Keratinocyte (primary cell): ENCODE results near the gene CCDC3. TPM values are rescaled to one million over a fixed set of nuclear protein-coding genes. Genes with fewer than 3 reads are reported as not detected.

Experiments
- DNase-seq: peaks from one replicate; pipeline ENCODE4 v3.0.0-alpha.2; 2011; ENCODE audit warnings: low read depth, missing footprints, low spot score
- FAIRE-seq: peaks from 2 replicates; lab custom pipeline; 2011; peaks lifted over from hg19 to GRCh38; lab: Jason Lieb, UNC
- H2AFZ ChIP-seq: 2 replicates; pipeline ENCODE4 v1.6.0; 2012; ENCODE audit warnings: low read length, control low read depth, inconsistent platforms; ENCODE audit not compliant: control insufficient read depth
- H3K27ac ChIP-seq: 2 replicates; pipeline ENCODE4 v1.5.1; 2011; ENCODE audit warnings: low read length; ENCODE audit not compliant: control insufficient read depth, insufficient read depth
- H3K27me3 ChIP-seq: 3 replicates; pipeline ENCODE4 v1.6.0; 2011; ENCODE audit warnings: low read length; ENCODE audit not compliant: control insufficient read depth, insufficient read depth; ENCODE audit errors: extremely low read depth
- H3K36me3 ChIP-seq, 2 experiments: 2 replicates in 1 of 2; 3 replicates in 1 of 2; pipeline ENCODE4 v1.5.1; 2011; ENCODE audit warnings: low read length in 2 of 2, mild to moderate bottlenecking in 1 of 2; ENCODE audit not compliant: control insufficient read depth in 2 of 2, insufficient read depth in 2 of 2; ENCODE audit errors: extremely low read depth in 1 of 2
- H3K4me1 ChIP-seq: 3 replicates; pipeline ENCODE4 v1.5.1; 2011; ENCODE audit warnings: low read length; ENCODE audit not compliant: control insufficient read depth, insufficient read depth; ENCODE audit errors: extremely low read depth
- H3K4me2 ChIP-seq: 3 replicates; pipeline ENCODE4 v1.6.0; 2011; ENCODE audit warnings: low read depth, low read length; ENCODE audit not compliant: control insufficient read depth, insufficient read depth; ENCODE audit errors: extremely low read depth
- H3K4me3 ChIP-seq, 3 experiments: fragments of 200-600 bp in 1 of 3; sonication (generic) in 1 of 3; 2 replicates in 2 of 3; 3 replicates in 1 of 3; pipeline ENCODE4 v1.5.1; 2011 to 2016; ENCODE audit warnings: low read length in 3 of 3, mild to moderate bottlenecking in 3 of 3, control low read depth in 2 of 3, inconsistent platforms in 1 of 3, low read depth in 1 of 3, mixed read lengths in 1 of 3, mixed run types in 1 of 3, moderate library complexity in 1 of 3; ENCODE audit not compliant: control insufficient read depth in 2 of 3, insufficient read depth in 2 of 3; ENCODE audit errors: extremely low read depth in 1 of 3
- H3K79me2 ChIP-seq: 2 replicates; pipeline ENCODE4 v1.6.0; 2012; ENCODE audit warnings: low read length; ENCODE audit not compliant: control insufficient read depth, insufficient read depth
- H3K9ac ChIP-seq: 3 replicates; pipeline ENCODE4 v1.6.0; 2011; ENCODE audit warnings: low read length; ENCODE audit not compliant: control insufficient read depth, insufficient read depth; ENCODE audit errors: extremely low read depth
- H3K9me1 ChIP-seq: 3 replicates; pipeline ENCODE4 v1.6.0; 2011; ENCODE audit warnings: low read length; ENCODE audit not compliant: control insufficient read depth, insufficient read depth; ENCODE audit errors: extremely low read depth
- H3K9me3 ChIP-seq: 2 replicates; pipeline ENCODE4 v1.5.1; 2012; ENCODE audit warnings: low read depth, low read length; ENCODE audit not compliant: control insufficient read depth
- H4K20me1 ChIP-seq: 3 replicates; pipeline ENCODE4 v1.6.0; 2011; ENCODE audit warnings: low read length; ENCODE audit not compliant: control insufficient read depth, insufficient read depth; ENCODE audit errors: extremely low read depth
- EZH2 ChIP-seq: IDR thresholded peaks from one replicate; pipeline ENCODE4 v1.6.1; 2012; ENCODE audit warnings: inconsistent platforms, mild to moderate bottlenecking, low read length, moderate library complexity
- dilution Hi-C: fragments of 300-500 bp; cut with MboI; formaldehyde crosslinking; loops from one replicate; pipeline ENCODE4 v1.7.0; 2020; ENCODE audit warnings: low sequenced_read_pairs; ENCODE audit not compliant: extremely low pct_ligation_motif_present
- polyA plus RNA-seq, 5 experiments: library from polyadenylated mRNA; depleted of rRNA in 3 of 5; stranded (reverse) in 3 of 5; stranded (forward) in 1 of 5; unstranded in 1 of 5; fragments of >200 nt; gene quantifications; 1 replicate in 1 of 5; 2 replicates in 3 of 5; 3 replicates in 1 of 5; pipeline versions ENCODE4 v1.2.1 to v1.2.3, GENCODE V29; 2011 to 2012; ENCODE audit warnings: missing spikeins in 2 of 5, low read depth in 1 of 5, low replicate concordance in 1 of 5
- TF ChIP-seq, protein P1 (sequence below), 3 experiments: IDR thresholded peaks in 1 of 3; conservative IDR thresholded peaks in 1 of 3; optimal IDR thresholded peaks in 1 of 3; 2 replicates in 2 of 3; 3 replicates in 1 of 3; pipeline versions ENCODE3 to v1.5.1; 2011; ENCODE audit warnings: low read length in 3 of 3, mild to moderate bottlenecking in 3 of 3, moderate library complexity in 2 of 3, control low read depth in 1 of 3, inconsistent platforms in 1 of 3; ENCODE audit not compliant: insufficient read depth in 2 of 3; ENCODE audit errors: extremely low read depth in 1 of 3

Gene CCDC3
- polyA plus RNA-seq, 1 donor (not counting 4 experiments of a cell fraction or from before 2014, with no cell fraction given): 0.39 TPM

DNA sequence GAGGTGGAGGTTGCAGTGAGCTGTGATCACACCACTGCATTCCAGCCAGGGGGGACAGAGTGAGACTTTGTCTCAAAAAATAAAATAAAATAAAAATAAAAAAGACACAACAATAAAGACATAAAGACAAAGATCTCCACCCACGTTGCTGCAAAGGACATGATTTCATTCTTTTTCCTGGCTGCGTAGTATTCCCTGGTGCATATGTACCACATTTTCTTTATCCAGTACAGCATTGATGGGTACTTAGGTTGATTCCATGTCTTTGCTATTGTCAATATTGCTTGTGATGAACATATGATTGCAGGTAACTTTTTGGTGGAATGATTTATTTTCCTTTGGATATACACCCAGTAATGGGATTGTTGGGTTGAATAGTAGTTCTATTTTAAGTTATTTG lies 42.0 kb upstream of the CCDC3 start:
- no peak for FAIRE-seq
- no peaks in the 10 kb centered on the region for H3K4me1 ChIP-seq
- dilution Hi-C loops: no loop called here

DNA sequence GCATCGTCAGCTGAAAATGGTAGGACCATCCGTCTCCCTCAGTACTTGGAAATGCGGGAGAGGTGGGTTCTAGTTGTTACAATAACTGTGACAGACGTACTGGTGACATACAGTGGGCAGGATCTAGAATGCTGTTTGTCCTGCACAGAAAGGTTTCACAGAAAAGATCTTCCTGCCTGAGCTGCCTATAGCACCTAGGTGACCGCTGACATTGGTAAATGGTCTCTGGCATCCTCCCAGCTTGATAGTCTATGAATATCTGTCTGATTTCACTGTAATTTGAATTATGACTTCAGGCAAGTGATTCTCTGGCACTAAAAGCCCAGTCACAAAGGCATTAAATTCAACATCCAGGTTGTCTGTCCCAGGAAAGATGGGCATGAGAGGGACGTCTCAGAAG lies 38.2 kb upstream of the CCDC3 start:
- TF ChIP-seq, protein P1, sequence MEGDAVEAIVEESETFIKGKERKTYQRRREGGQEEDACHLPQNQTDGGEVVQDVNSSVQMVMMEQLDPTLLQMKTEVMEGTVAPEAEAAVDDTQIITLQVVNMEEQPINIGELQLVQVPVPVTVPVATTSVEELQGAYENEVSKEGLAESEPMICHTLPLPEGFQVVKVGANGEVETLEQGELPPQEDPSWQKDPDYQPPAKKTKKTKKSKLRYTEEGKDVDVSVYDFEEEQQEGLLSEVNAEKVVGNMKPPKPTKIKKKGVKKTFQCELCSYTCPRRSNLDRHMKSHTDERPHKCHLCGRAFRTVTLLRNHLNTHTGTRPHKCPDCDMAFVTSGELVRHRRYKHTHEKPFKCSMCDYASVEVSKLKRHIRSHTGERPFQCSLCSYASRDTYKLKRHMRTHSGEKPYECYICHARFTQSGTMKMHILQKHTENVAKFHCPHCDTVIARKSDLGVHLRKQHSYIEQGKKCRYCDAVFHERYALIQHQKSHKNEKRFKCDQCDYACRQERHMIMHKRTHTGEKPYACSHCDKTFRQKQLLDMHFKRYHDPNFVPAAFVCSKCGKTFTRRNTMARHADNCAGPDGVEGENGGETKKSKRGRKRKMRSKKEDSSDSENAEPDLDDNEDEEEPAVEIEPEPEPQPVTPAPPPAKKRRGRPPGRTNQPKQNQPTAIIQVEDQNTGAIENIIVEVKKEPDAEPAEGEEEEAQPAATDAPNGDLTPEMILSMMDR (optimal IDR thresholded peaks at IDR 0.05 in 1 of 3, IDR thresholded peaks at IDR 0.05 in 1 of 3, conservative IDR thresholded peaks at IDR 0.05 in 1 of 3; ENCODE audit: extremely low read depth in 1 of 3, insufficient read depth in 2 of 3, low read length in 3 of 3): no peak
- TF ChIP-seq EZH2: no peak

More for the DNA sequence above, 42.0 kb upstream of the CCDC3 start:
- Histone ChIP-seq H3K4me3 (no peak overlapping the region), H3K36me3 (no peaks in the 10 kb centered on the region), H3K27me3 (peaks cover 12% of the 10 kb centered on the region), H3K4me2 (no peak overlapping the region), H3K27ac (no peak overlapping the region), H3K79me2 (no peaks in the 10 kb centered on the region), H2AFZ (no peak overlapping the region), H4K20me1 (no peaks in the 10 kb centered on the region), H3K9me3 (no peaks in the 10 kb centered on the region), H3K9ac (no peak overlapping the region), H3K9me1 (no peaks in the 10 kb centered on the region)
- no peak for TF ChIP-seq EZH2
- TF ChIP-seq, protein P1 (optimal IDR thresholded peaks at IDR 0.05 in 1 of 3, IDR thresholded peaks at IDR 0.05 in 1 of 3, conservative IDR thresholded peaks at IDR 0.05 in 1 of 3; ENCODE audit: extremely low read depth in 1 of 3, insufficient read depth in 2 of 3, low read length in 3 of 3): no peak
- DNase-seq: no peak

More for the DNA sequence above, 38.2 kb upstream of the CCDC3 start:
- DNase-seq: no peak
- Histone ChIP-seq H3K27ac (no peak overlapping the region), H3K4me2 (no peak overlapping the region), H3K4me1 (no peaks in the 10 kb centered on the region), H3K9me3 (no peaks in the 10 kb centered on the region), H3K79me2 (no peaks in the 10 kb centered on the region), H3K27me3 (peaks cover 5% of the 10 kb centered on the region), H3K9ac (no peak overlapping the region), H3K36me3 (no peaks in the 10 kb centered on the region), H4K20me1 (no peaks in the 10 kb centered on the region), H3K9me1 (no peaks in the 10 kb centered on the region), H2AFZ (no peak overlapping the region), H3K4me3 (no peak overlapping the region)
- FAIRE-seq: no peak
- dilution Hi-C loops: no loop called here
